Ectodermal cell (in vitro differentiated cells): ENCODE measurements around the gene DCAF16.

Experiments used
- H3K27ac ChIP-seq: 2 replicates; pipeline ENCODE4 v1.7.0; 2013; ENCODE audit warnings: mild to moderate bottlenecking, low read depth, low read length; ENCODE audit not compliant: insufficient read depth, poor library complexity, severe bottlenecking
- H3K27me3 ChIP-seq: 2 replicates; pipeline ENCODE4 v1.7.0; 2013; ENCODE audit warnings: mild to moderate bottlenecking, low read length; ENCODE audit not compliant: insufficient read depth, control insufficient read depth, poor library complexity, severe bottlenecking
- H3K36me3 ChIP-seq: one replicate; pipeline ENCODE4 v1.7.0; 2013; ENCODE audit warnings: low read length; ENCODE audit not compliant: control insufficient read depth, insufficient read depth
- H3K4me1 ChIP-seq: one replicate; pipeline ENCODE4 v1.7.0; 2013; ENCODE audit warnings: low read length; ENCODE audit not compliant: control insufficient read depth, insufficient read depth
- H3K4me3 ChIP-seq: 2 replicates; pipeline ENCODE4 v1.7.0; 2013; ENCODE audit warnings: low read depth, low read length, control low read depth; ENCODE audit not compliant: insufficient read depth
- H3K9me3 ChIP-seq: 2 replicates; pipeline ENCODE4 v1.7.0; 2013; ENCODE audit warnings: mild to moderate bottlenecking, low read length, moderate library complexity; ENCODE audit not compliant: control insufficient read depth
- WGBS, 2 experiments: methylation state at CpG; one replicate each; pipeline ENCODE4 v1.1.7; 2013; ENCODE audit warnings: missing lambda C conversion rate in 2 of 2; 5-methylcytosine and 5-hydroxymethylcytosine counted together

DCAF16 gene

GRCh38 chr4:17814140-17814539, 3.6 kb upstream of the DCAF16 start:
- Histone ChIP-seq H3K4me3 (no peak overlapping the region), H3K4me1 (no peaks in the 10 kb centered on the region), H3K36me3 (peaks cover 29% of the 10 kb centered on the region), H3K9me3 (no peaks in the 10 kb centered on the region), H3K27me3 (no peaks in the 10 kb centered on the region), H3K27ac (no peak overlapping the region)
- 88 to 92% methylated on average over 3 of the region's 3 CpGs for WGBS, 2 experiments

- Histone ChIP-seq H3K4me1 (no peaks in the 10 kb centered on the region), H3K27ac (no peak overlapping the region), H3K27me3 (no peaks in the 10 kb centered on the region), H3K36me3 (peaks cover 24% of the 10 kb centered on the region), H3K4me3 (peak overlapping the region; percentile 84), H3K9me3 (no peaks in the 10 kb centered on the region)
- 78 to 81% methylated on average over 3 of the region's 3 CpGs for WGBS, 2 experiments
Measured at GRCh38 chr4:17812801-17813200, 2.2 kb upstream of the DCAF16 start.

GRCh38 chr4:17812125-17812524, 1.6 kb upstream of the DCAF16 start:
- Histone ChIP-seq H3K27me3 (no peaks in the 10 kb centered on the region), H3K4me3 (peak overlapping the region; percentile 84), H3K36me3 (peaks cover 20% of the 10 kb centered on the region), H3K4me1 (no peaks in the 10 kb centered on the region), H3K27ac (no peak overlapping the region), H3K9me3 (no peaks in the 10 kb centered on the region)
- WGBS, 2 experiments: 5 to 15% methylated on average over 2 to 3 of the region's 3 CpGs

- no peaks in the 10 kb centered on the region for H3K9me3 ChIP-seq
- no peak overlapping the region for H3K27ac ChIP-seq
- no peaks in the 10 kb centered on the region for H3K4me1 ChIP-seq
- H3K27me3 ChIP-seq: no peaks in the 10 kb centered on the region
- peaks cover 12% of the 10 kb centered on the region for H3K36me3 ChIP-seq
- H3K4me3 ChIP-seq: peak overlapping the region; percentile 84
- 0 to 1% methylated on average over 48 of the region's 48 CpGs for WGBS, 2 experiments
Measured at GRCh38 chr4:17811078-17811603, 584 bp upstream of the DCAF16 start.

- H3K9me3 ChIP-seq: no peaks in the 10 kb centered on the region
- no peak overlapping the region for H3K27ac ChIP-seq
- H3K4me3 ChIP-seq: peak overlapping the region; percentile 84
- WGBS, 2 experiments: 0 to 7% methylated on average over 5 to 6 of the region's 7 CpGs
- H3K36me3 ChIP-seq: peaks cover 1% of the 10 kb centered on the region
- H3K4me1 ChIP-seq: no peaks in the 10 kb centered on the region
- H3K27me3 ChIP-seq: no peaks in the 10 kb centered on the region
Measured at GRCh38 chr4:17809667-17810066, 890 bp downstream of the DCAF16 start.

GRCh38 chr4:17807446-17807845, 3.1 kb downstream of the DCAF16 start:
- H3K27me3 ChIP-seq: no peaks in the 10 kb centered on the region
- H3K4me3 ChIP-seq: peak overlapping the region; percentile 11
- peaks cover 2% of the 10 kb centered on the region for H3K4me1 ChIP-seq
- H3K27ac ChIP-seq: no peak overlapping the region
- peaks cover 22% of the 10 kb centered on the region for H3K36me3 ChIP-seq
- WGBS, 2 experiments: 90% methylated on average over 6 of the region's 6 CpGs
- no peaks in the 10 kb centered on the region for H3K9me3 ChIP-seq

GRCh38 chr4:17805580-17806155, 4.9 kb downstream of the DCAF16 start:
- peaks cover 22% of the 10 kb centered on the region for H3K36me3 ChIP-seq
- H3K27ac ChIP-seq: no peak overlapping the region
- H3K27me3 ChIP-seq: no peaks in the 10 kb centered on the region
- H3K4me3 ChIP-seq: no peak overlapping the region
- WGBS, 2 experiments: 94 to 95% methylated on average over 2 of the region's 3 CpGs
- peaks cover 2% of the 10 kb centered on the region for H3K4me1 ChIP-seq
- H3K9me3 ChIP-seq: no peaks in the 10 kb centered on the region

- 94 to 98% methylated on average over 1 of the region's 1 CpG for WGBS, 2 experiments
- Histone ChIP-seq H3K27me3 (no peaks in the 10 kb centered on the region), H3K9me3 (no peaks in the 10 kb centered on the region), H3K27ac (no peak overlapping the region), H3K4me3 (no peak overlapping the region), H3K36me3 (peaks cover 3% of the 10 kb centered on the region), H3K4me1 (no peaks in the 10 kb centered on the region)
Measured at GRCh38 chr4:17797808-17798207, 12.7 kb downstream of the DCAF16 start.

GRCh38 chr4:17794730-17795129, 15.8 kb downstream of the DCAF16 start:
- Histone ChIP-seq H3K9me3 (no peaks in the 10 kb centered on the region), H3K27me3 (no peaks in the 10 kb centered on the region), H3K4me3 (no peak overlapping the region), H3K36me3 (no peaks in the 10 kb centered on the region), H3K27ac (no peak overlapping the region), H3K4me1 (no peaks in the 10 kb centered on the region)
- 71 to 72% methylated on average over 1 of the region's 1 CpG for WGBS, 2 experiments

- H3K27ac ChIP-seq: no peak overlapping the region
- no peaks in the 10 kb centered on the region for H3K9me3 ChIP-seq
- no peaks in the 10 kb centered on the region for H3K4me1 ChIP-seq
- no peak overlapping the region for H3K4me3 ChIP-seq
- H3K36me3 ChIP-seq: no peaks in the 10 kb centered on the region
- no peaks in the 10 kb centered on the region for H3K27me3 ChIP-seq
Measured at GRCh38 chr4:17788956-17789355, 21.6 kb downstream of the DCAF16 start.

GRCh38 chr4:17787315-17787714, 23.2 kb downstream of the DCAF16 start:
- Histone ChIP-seq H3K4me1 (no peaks in the 10 kb centered on the region), H3K27me3 (peaks cover 13% of the 10 kb centered on the region), H3K9me3 (no peaks in the 10 kb centered on the region), H3K4me3 (no peak overlapping the region), H3K27ac (no peak overlapping the region), H3K36me3 (no peaks in the 10 kb centered on the region)
- WGBS, 2 experiments: 92 to 98% methylated on average over 4 to 5 of the region's 5 CpGs
